A549 (cell line): ENCODE data around the gene RALGAPA1.

Experiments
- CEBPB ChIP-seq, 2 experiments: fragments of >200 bp in 1 of 2; sonication (Bioruptor Twin) in 1 of 2; formaldehyde crosslinking in 1 of 2; IDR thresholded peaks; 2 replicates each; pipeline ENCODE4 v1.6.1; 2012 to 2016
- CHD2 ChIP-seq: fragments of 150-350 bp; IDR thresholded peaks from 2 replicates; pipeline ENCODE4 v1.6.1; 2014; ENCODE audit warnings: low read length; ENCODE audit not compliant: partially characterized antibody
- CTCF ChIP-seq: fragments of >200 bp; sonication (Bioruptor Twin); formaldehyde crosslinking; IDR thresholded peaks from 3 replicates; pipeline ENCODE4 v1.5.1; 2016
- E2F6 ChIP-seq: IDR thresholded peaks from 2 replicates; pipeline ENCODE4 v1.6.1; 2012; ENCODE audit warnings: low read depth, borderline replicate concordance
- HDAC2 ChIP-seq: fragments of 200-600 bp; sonication (generic); IDR thresholded peaks from 2 replicates; pipeline ENCODE4 v1.6.1; 2016
- JUN ChIP-seq, 2 experiments: fragments of >200 bp; sonication (Bioruptor Twin); formaldehyde crosslinking; IDR thresholded peaks; 2 replicates in 1 of 2; 3 replicates in 1 of 2; pipeline ENCODE4 v1.6.1; 2016 to 2017
- JUNB ChIP-seq: fragments of >200 bp; sonication (Bioruptor Twin); formaldehyde crosslinking; IDR thresholded peaks from 2 replicates; pipeline ENCODE4 v1.6.1; 2016
- PBX3 ChIP-seq: IDR thresholded peaks from 2 replicates; pipeline ENCODE4 v1.6.1; 2012
- PHF8 ChIP-seq: fragments of 200-600 bp; sonication (generic); IDR thresholded peaks from 2 replicates; pipeline ENCODE4 v1.6.1; 2016; ENCODE audit warnings: low read depth, mild to moderate bottlenecking, antibody characterized with exemption, moderate library complexity, borderline replicate concordance
- POLR2A ChIP-seq: IDR thresholded peaks from 2 replicates; pipeline ENCODE4 v1.6.1; 2012; ENCODE audit warnings: mild to moderate bottlenecking, low read length
- REST ChIP-seq: fragments of 200-600 bp; sonication (generic); IDR thresholded peaks from 2 replicates; pipeline ENCODE4 v1.6.1; 2016; ENCODE audit warnings: antibody characterized with exemption, mild to moderate bottlenecking, moderate library complexity
- SMC3 ChIP-seq: fragments of >200 bp; sonication (Bioruptor Twin); formaldehyde crosslinking; IDR thresholded peaks from 3 replicates; pipeline ENCODE4 v1.6.1; 2018; ENCODE audit warnings: inconsistent platforms
- TP53 ChIP-seq: fragments of 250-450 bp; sonication (Bioruptor Pico); IDR thresholded peaks from 2 replicates; pipeline ENCODE4 v1.5.0; 2021; ENCODE audit warnings: mild to moderate bottlenecking, moderate library complexity

- TF ChIP-seq POLR2A: no peak
- no peak for TF ChIP-seq PHF8
- TF ChIP-seq CTCF: no peak
- no peak for TF ChIP-seq CHD2
- no peak for TF ChIP-seq CEBPB (IDR thresholded peaks at IDR 0.05)
- peak; percentile 32; the same call in 1 of the 2 replicates for TF ChIP-seq TP53 (CRISPR knock-in tag)
- TF ChIP-seq SMC3: no peak
- peak; percentile 100 for TF ChIP-seq REST
- TF ChIP-seq JUN (IDR thresholded peaks at IDR 0.05): no peak
- TF ChIP-seq JUNB: no peak
- peak; percentile 92 for TF ChIP-seq HDAC2
- no peak for TF ChIP-seq E2F6
- 0 out of 2 replicates have a peak, but pooled peaks have one; percentile 30 for TF ChIP-seq PBX3
Measured at GRCh38 chr14:35534873-35535482, 274.1 kb downstream of the RALGAPA1 start.
